ENCODE data around the gene LARP6. TPM values are rescaled to one million over a fixed set of nuclear protein-coding genes. Genes with fewer than 3 reads are reported as not detected.

Gene LARP6
- total RNA-seq, 1 experiment from 2014 or later, result 15.2 TPM

- TF ChIP-seq ZBTB43 (CRISPR knock-in tag; IDR thresholded peaks at IDR 0.05) (no peak), ZNF121 (CRISPR knock-in tag; IDR thresholded peaks at IDR 0.05) (no peak)
Observed at GRCh38 chr15:70801109-70801508, 52.8 kb downstream of the LARP6 start (continued).

GRCh38 chr15:70799667-70800450 lies 54.1 kb downstream of the LARP6 start:
- no peak overlapping the region for H3K4me3 Mint-ChIP-seq
- DNase-seq (ENCODE audit: low spot score) (no peak), ATAC-seq (no peak)
- no peak overlapping the region for H3K27ac Mint-ChIP-seq
- POLR2A ChIA-PET, result no interaction called here
- TF ChIP-seq, protein P1, sequence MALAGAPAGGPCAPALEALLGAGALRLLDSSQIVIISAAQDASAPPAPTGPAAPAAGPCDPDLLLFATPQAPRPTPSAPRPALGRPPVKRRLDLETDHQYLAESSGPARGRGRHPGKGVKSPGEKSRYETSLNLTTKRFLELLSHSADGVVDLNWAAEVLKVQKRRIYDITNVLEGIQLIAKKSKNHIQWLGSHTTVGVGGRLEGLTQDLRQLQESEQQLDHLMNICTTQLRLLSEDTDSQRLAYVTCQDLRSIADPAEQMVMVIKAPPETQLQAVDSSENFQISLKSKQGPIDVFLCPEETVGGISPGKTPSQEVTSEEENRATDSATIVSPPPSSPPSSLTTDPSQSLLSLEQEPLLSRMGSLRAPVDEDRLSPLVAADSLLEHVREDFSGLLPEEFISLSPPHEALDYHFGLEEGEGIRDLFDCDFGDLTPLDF (CRISPR knock-in tag; IDR thresholded peaks at IDR 0.05), result no peak
- TF ChIP-seq, protein P2, sequence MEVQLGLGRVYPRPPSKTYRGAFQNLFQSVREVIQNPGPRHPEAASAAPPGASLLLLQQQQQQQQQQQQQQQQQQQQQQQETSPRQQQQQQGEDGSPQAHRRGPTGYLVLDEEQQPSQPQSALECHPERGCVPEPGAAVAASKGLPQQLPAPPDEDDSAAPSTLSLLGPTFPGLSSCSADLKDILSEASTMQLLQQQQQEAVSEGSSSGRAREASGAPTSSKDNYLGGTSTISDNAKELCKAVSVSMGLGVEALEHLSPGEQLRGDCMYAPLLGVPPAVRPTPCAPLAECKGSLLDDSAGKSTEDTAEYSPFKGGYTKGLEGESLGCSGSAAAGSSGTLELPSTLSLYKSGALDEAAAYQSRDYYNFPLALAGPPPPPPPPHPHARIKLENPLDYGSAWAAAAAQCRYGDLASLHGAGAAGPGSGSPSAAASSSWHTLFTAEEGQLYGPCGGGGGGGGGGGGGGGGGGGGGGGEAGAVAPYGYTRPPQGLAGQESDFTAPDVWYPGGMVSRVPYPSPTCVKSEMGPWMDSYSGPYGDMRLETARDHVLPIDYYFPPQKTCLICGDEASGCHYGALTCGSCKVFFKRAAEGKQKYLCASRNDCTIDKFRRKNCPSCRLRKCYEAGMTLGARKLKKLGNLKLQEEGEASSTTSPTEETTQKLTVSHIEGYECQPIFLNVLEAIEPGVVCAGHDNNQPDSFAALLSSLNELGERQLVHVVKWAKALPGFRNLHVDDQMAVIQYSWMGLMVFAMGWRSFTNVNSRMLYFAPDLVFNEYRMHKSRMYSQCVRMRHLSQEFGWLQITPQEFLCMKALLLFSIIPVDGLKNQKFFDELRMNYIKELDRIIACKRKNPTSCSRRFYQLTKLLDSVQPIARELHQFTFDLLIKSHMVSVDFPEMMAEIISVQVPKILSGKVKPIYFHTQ (CRISPR knock-in tag; IDR thresholded peaks at IDR 0.05), result no peak
- TF ChIP-seq MXD4 (CRISPR knock-in tag; IDR thresholded peaks at IDR 0.05; ENCODE audit: borderline replicate concordance) (no peak), TEAD4 (CRISPR knock-in tag; IDR thresholded peaks at IDR 0.05) (no peak), OVOL2 (CRISPR knock-in tag; IDR thresholded peaks at IDR 0.05; ENCODE audit: borderline replicate concordance) (no peak)
- peaks cover 9% of the 10 kb centered on the region for H3K9me3 Mint-ChIP-seq
- CTCF ChIA-PET, result interaction anchor here (1.9 to 2.2 kb wide), 2 partner anchors 12 to 77 kb away, joined by 5 to 11 read pairs; no protein-coding TSS in a partner anchor
- H3K27me3 Mint-ChIP-seq (ENCODE audit: low read depth), result no peaks in the 10 kb centered on the region
- no peaks in the 10 kb centered on the region for H3K36me3 Mint-ChIP-seq
- no peaks in the 10 kb centered on the region for H3K4me1 Mint-ChIP-seq

DNA sequence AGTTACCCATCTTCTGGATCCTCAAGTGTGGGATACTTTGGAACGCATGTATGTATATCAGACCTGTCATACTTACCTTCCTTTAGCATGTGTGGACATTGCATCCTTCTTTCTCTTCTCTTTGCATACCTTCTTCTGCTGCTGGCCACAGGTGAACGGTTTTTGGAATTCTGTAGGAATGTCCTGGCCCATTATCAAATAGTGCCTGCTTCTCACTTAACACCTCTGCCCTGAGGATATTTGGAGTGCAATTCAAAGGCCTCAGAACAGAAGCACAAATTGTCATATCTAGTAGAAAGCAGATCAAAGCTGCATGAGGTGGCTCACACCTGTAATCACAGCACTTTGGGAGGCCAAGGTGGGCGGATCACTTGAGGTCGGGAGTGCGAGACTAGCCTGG lies 56.5 kb downstream of the LARP6 start:
- ChIA-PET POLR2A (no interaction called here), CTCF (no interaction called here)
- no peak for DNase-seq (ENCODE audit: low spot score)
- no peak for ATAC-seq
- H3K4me1 Mint-ChIP-seq, result peaks cover 2% of the 10 kb centered on the region; the same call in 1 of the 2 replicates
- no peaks in the 10 kb centered on the region for H3K36me3 Mint-ChIP-seq
- no peak overlapping the region for H3K4me3 Mint-ChIP-seq
- H3K27me3 Mint-ChIP-seq (ENCODE audit: low read depth), result no peaks in the 10 kb centered on the region
- TF ChIP-seq SP1 (CRISPR knock-in tag; conservative IDR thresholded peaks at IDR 0.05) (no peak), FOXP1 (CRISPR knock-in tag; IDR thresholded peaks at IDR 0.05; ENCODE audit: borderline replicate concordance) (no peak), ZNF317 (CRISPR knock-in tag; IDR thresholded peaks at IDR 0.05; ENCODE audit: borderline replicate concordance, low read depth) (no peak)
- TF ChIP-seq, protein P3, sequence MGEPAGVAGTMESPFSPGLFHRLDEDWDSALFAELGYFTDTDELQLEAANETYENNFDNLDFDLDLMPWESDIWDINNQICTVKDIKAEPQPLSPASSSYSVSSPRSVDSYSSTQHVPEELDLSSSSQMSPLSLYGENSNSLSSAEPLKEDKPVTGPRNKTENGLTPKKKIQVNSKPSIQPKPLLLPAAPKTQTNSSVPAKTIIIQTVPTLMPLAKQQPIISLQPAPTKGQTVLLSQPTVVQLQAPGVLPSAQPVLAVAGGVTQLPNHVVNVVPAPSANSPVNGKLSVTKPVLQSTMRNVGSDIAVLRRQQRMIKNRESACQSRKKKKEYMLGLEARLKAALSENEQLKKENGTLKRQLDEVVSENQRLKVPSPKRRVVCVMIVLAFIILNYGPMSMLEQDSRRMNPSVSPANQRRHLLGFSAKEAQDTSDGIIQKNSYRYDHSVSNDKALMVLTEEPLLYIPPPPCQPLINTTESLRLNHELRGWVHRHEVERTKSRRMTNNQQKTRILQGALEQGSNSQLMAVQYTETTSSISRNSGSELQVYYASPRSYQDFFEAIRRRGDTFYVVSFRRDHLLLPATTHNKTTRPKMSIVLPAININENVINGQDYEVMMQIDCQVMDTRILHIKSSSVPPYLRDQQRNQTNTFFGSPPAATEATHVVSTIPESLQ (CRISPR knock-in tag; IDR thresholded peaks at IDR 0.05), result no peak
- TF ChIP-seq, protein P4, sequence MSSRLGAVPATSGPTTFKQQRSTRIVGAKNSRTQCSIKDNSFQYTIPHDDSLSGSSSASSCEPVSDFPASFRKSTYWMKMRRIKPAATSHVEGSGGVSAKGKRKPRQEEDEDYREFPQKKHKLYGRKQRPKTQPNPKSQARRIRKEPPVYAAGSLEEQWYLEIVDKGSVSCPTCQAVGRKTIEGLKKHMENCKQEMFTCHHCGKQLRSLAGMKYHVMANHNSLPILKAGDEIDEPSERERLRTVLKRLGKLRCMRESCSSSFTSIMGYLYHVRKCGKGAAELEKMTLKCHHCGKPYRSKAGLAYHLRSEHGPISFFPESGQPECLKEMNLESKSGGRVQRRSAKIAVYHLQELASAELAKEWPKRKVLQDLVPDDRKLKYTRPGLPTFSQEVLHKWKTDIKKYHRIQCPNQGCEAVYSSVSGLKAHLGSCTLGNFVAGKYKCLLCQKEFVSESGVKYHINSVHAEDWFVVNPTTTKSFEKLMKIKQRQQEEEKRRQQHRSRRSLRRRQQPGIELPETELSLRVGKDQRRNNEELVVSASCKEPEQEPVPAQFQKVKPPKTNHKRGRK (CRISPR knock-in tag; IDR thresholded peaks at IDR 0.05; ENCODE audit: borderline replicate concordance), result no peak
- H3K27ac Mint-ChIP-seq, result no peak overlapping the region
- no peaks in the 10 kb centered on the region for H3K9me3 Mint-ChIP-seq

All from WTC11 (cell line).